IMR-90 (cell line): ENCODE data around the gene CDKAL1. TPM values are rescaled to one million over a fixed set of nuclear protein-coding genes. Genes with fewer than 3 reads are reported as not detected.

Source experiments
- ATAC-seq: fragments of 200-7000 bp; cut with Tn5 transposase; 2 replicates; pipeline ENCODE4 v1.9.1; 2020; ENCODE audit warnings: low read depth, mild to moderate bottlenecking, moderate library complexity
- BruUV-seq: library from RNA; stranded (reverse); fragments of 400-500 nt; replicated peaks from 2 replicates; lab custom pipeline; 2021; lab: Mats Ljungman, UMichigan
- CTCF ChIA-PET: fragments of 300-600 bp; formaldehyde crosslinking; extraction: SDS; loops from one replicate; lab custom pipeline; 2021; ENCODE audit warnings: antibody characterized with exemption; lab: Yijun Ruan, JAX
- POLR2A ChIA-PET: fragments of 300-600 bp; sonication (Branson Sonifier 250); formaldehyde crosslinking; loops from one replicate; lab custom pipeline; 2022; ENCODE audit warnings: antibody characterized with exemption; ENCODE audit not compliant: unreplicated experiment; lab: Charles Lee
- DNase-seq: peaks from one replicate; pipeline ENCODE4 v3.0.0; 2013
- H2AFZ ChIP-seq: replicated peaks from 2 replicates; pipeline ENCODE3; 2013; ENCODE audit warnings: low read length, mild to moderate bottlenecking; ENCODE audit not compliant: poor library complexity
- H2AK5ac ChIP-seq: 2 replicates; pipeline ENCODE4 v1.6.1; 2013; ENCODE audit warnings: low read depth, low read length, inconsistent platforms
- H2AK9ac ChIP-seq: replicated peaks from 2 replicates; pipeline ENCODE3; 2013; ENCODE audit warnings: mild to moderate bottlenecking, low read depth, low read length, moderate library complexity; ENCODE audit not compliant: poor library complexity
- H2BK120ac ChIP-seq: 2 replicates; pipeline ENCODE4 v1.6.1; 2013; ENCODE audit warnings: low read depth, low read length, inconsistent platforms
- H2BK15ac ChIP-seq: 3 replicates; pipeline ENCODE4 v1.6.1; 2013; ENCODE audit warnings: low read depth, low read length, inconsistent platforms
- H2BK20ac ChIP-seq: 2 replicates; pipeline ENCODE4 v1.6.1; 2013; ENCODE audit warnings: low read depth, mild to moderate bottlenecking, inconsistent platforms, low read length, moderate library complexity
- H2BK5ac ChIP-seq: 2 replicates; pipeline ENCODE4 v1.6.1; 2013; ENCODE audit warnings: mild to moderate bottlenecking, low read depth, low read length, inconsistent platforms; ENCODE audit not compliant: poor library complexity, severe bottlenecking
- H3K14ac ChIP-seq: replicated peaks from 2 replicates; pipeline ENCODE4 v1.6.1; 2013; ENCODE audit warnings: low read depth, low read length, inconsistent platforms
- H3K18ac ChIP-seq: 2 replicates; pipeline ENCODE4 v1.6.1; 2013; ENCODE audit warnings: low read depth, low read length, control low read depth
- H3K23ac ChIP-seq: 2 replicates; pipeline ENCODE4 v1.6.1; 2013; ENCODE audit warnings: low read depth, low read length, inconsistent platforms
- H3K27ac ChIP-seq: 2 replicates; pipeline ENCODE4 v1.5.1; 2013; ENCODE audit warnings: mild to moderate bottlenecking, control low read depth, low read length; ENCODE audit not compliant: insufficient read depth
- H3K27me3 ChIP-seq: 2 replicates; pipeline ENCODE4 v1.6.1; 2013; ENCODE audit warnings: low read length; ENCODE audit not compliant: control insufficient read depth, insufficient read depth
- H3K36me3 ChIP-seq: 2 replicates; pipeline ENCODE4 v1.6.1; 2013; ENCODE audit warnings: low read length, mixed read lengths; ENCODE audit not compliant: control insufficient read depth, insufficient read depth
- H3K4ac ChIP-seq: 2 replicates; pipeline ENCODE4 v1.6.1; 2013; ENCODE audit warnings: low read depth, low read length, inconsistent platforms
- H3K4me1 ChIP-seq: 2 replicates; pipeline ENCODE4 v1.6.1; 2013; ENCODE audit warnings: low read length, mixed read lengths; ENCODE audit not compliant: control insufficient read depth, insufficient read depth
- H3K4me2 ChIP-seq: 2 replicates; pipeline ENCODE4 v1.6.1; 2013; ENCODE audit warnings: low read depth, mild to moderate bottlenecking, control low read depth, low read length, moderate library complexity
- H3K4me3 ChIP-seq: 2 replicates; pipeline ENCODE4 v1.5.1; 2013; ENCODE audit warnings: low read depth, mild to moderate bottlenecking, control low read depth, low read length, moderate library complexity; ENCODE audit not compliant: insufficient read depth
- H3K56ac ChIP-seq: 2 replicates; pipeline ENCODE4 v1.6.1; 2013; ENCODE audit warnings: low read length, inconsistent platforms; ENCODE audit not compliant: insufficient read depth; ENCODE audit errors: extremely low read depth
- H3K79me1 ChIP-seq, 2 experiments: 2 replicates each; pipeline ENCODE4 v1.6.1; 2013; ENCODE audit warnings: low read length in 2 of 2, inconsistent platforms in 1 of 2, low read depth in 1 of 2
- H3K9ac ChIP-seq: 2 replicates; pipeline ENCODE4 v1.6.1; 2013; ENCODE audit warnings: low read depth, low read length, control low read depth
- H3K9me1 ChIP-seq: 2 replicates; pipeline ENCODE4 v1.6.1; 2013; ENCODE audit warnings: low read length, inconsistent platforms; ENCODE audit not compliant: insufficient read depth
- H3K9me3 ChIP-seq: 2 replicates; pipeline ENCODE4 v1.6.1; 2013; ENCODE audit warnings: low read length; ENCODE audit not compliant: control insufficient read depth, insufficient read depth
- H4K20me1 ChIP-seq: 2 replicates; pipeline ENCODE4 v1.6.1; 2013; ENCODE audit warnings: low read length, inconsistent platforms; ENCODE audit not compliant: insufficient read depth
- H4K5ac ChIP-seq: 2 replicates; pipeline ENCODE4 v1.6.1; 2013; ENCODE audit warnings: mild to moderate bottlenecking, low read depth, low read length, control low read depth
- H4K8ac ChIP-seq, 2 experiments: 2 replicates each; pipeline ENCODE4 v1.6.1; 2013; ENCODE audit warnings: low read depth in 2 of 2, low read length in 2 of 2, control low read depth in 1 of 2, inconsistent platforms in 1 of 2
- H4K91ac ChIP-seq: 2 replicates; pipeline ENCODE4 v1.6.1; 2013; ENCODE audit warnings: low read depth, low read length, inconsistent platforms; ENCODE audit not compliant: insufficient read depth
- BHLHE40 ChIP-seq: fragments of 150-350 bp; IDR thresholded peaks from 2 replicates; pipeline ENCODE4 v1.6.1; 2016; ENCODE audit warnings: mild to moderate bottlenecking, low read depth, low read length
- CHD1 ChIP-seq: IDR thresholded peaks from 2 replicates; pipeline ENCODE4 v1.6.1; 2012; ENCODE audit warnings: low read depth, low read length, improper control_type of control experiment
- MAFK ChIP-seq: IDR thresholded peaks from 2 replicates; pipeline ENCODE4 v1.6.1; 2012; ENCODE audit warnings: low read depth, low read length, improper control_type of control experiment
- MAZ ChIP-seq: IDR thresholded peaks from 2 replicates; pipeline ENCODE4 v1.6.1; 2012; ENCODE audit warnings: low read depth, mild to moderate bottlenecking, low read length, improper control_type of control experiment, moderate library complexity, borderline replicate concordance
- NFE2L2 ChIP-seq: fragments of 150-350 bp; IDR thresholded peaks from 2 replicates; pipeline ENCODE4 v1.6.1; 2016; ENCODE audit warnings: low read depth, mild to moderate bottlenecking, low read length
- POLR2A ChIP-seq: IDR thresholded peaks from 2 replicates; pipeline ENCODE4 v1.6.1; 2012; ENCODE audit warnings: mild to moderate bottlenecking, low read depth, low read length
- RAD21 ChIP-seq: IDR thresholded peaks from 2 replicates; pipeline ENCODE4 v1.6.1; 2012; ENCODE audit warnings: low read length, improper control_type of control experiment
- SMC3 ChIP-seq: fragments of 150-350 bp; IDR thresholded peaks from 2 replicates; pipeline ENCODE4 v1.6.1; 2016; ENCODE audit warnings: low read depth, mild to moderate bottlenecking, antibody characterized with exemption, low read length, moderate library complexity
- USF2 ChIP-seq: fragments of 150-350 bp; IDR thresholded peaks from 2 replicates; pipeline ENCODE4 v1.6.1; 2017; ENCODE audit warnings: mild to moderate bottlenecking, antibody characterized with exemption, low read length, low read depth
- WGBS, 2 experiments: methylation state at CpG; one replicate each; pipeline versions ENCODE4 v1.1.5 to v1.1.7; 2013; ENCODE audit warnings: missing lambda C conversion rate in 2 of 2; ENCODE audit not compliant: insufficient read length in 1 of 2; ENCODE audit errors: extremely low coverage in 2 of 2; 5-methylcytosine and 5-hydroxymethylcytosine counted together
- dilution Hi-C: fragments of 300-500 bp; cut with HindIII; formaldehyde crosslinking; loops from one replicate; pipeline ENCODE4 v1.14.3; 2018; ENCODE audit warnings: low sequenced_read_pairs; ENCODE audit not compliant: unreplicated experiment
- in situ Hi-C: fragments of 300-500 bp; cut with MboI; formaldehyde crosslinking; loops from 3 replicates; pipeline ENCODE4 v1.14.3; 2019; ENCODE audit warnings: low sequenced_read_pairs, inconsistent platforms, mixed read lengths
- intact Hi-C: fragments of 100-400 bp; cut with micrococcal nuclease; formaldehyde crosslinking; loops from 2 replicates; pipeline ENCODE4 v1.10.0; 2022
- polyA plus RNA-seq, 3 experiments: library from polyadenylated mRNA; depleted of rRNA; stranded (reverse); fragments of >200 nt; gene quantifications; 2 replicates each; pipeline ENCODE4 v1.2.3, GENCODE V29; 2012; ENCODE audit warnings: low replicate concordance in 1 of 3
- total RNA-seq: library from RNA; depleted of rRNA; stranded (reverse); fragments of >200 nt; gene quantifications from 2 replicates; pipeline ENCODE4 v1.2.3, GENCODE V29; 2012

CDKAL1 gene
- total and polyA plus RNA-seq, 2 of the 4 experiments (the other 2 are of a cell fraction), result 3.7 to 13.1 TPM

- Histone ChIP-seq H3K4me2 (no peak overlapping the region), H3K27ac (no peak overlapping the region), H2AK5ac (no peak overlapping the region), H4K20me1 (no peaks in the 10 kb centered on the region), H2BK120ac (no peak overlapping the region), H2BK15ac (no peak overlapping the region), H3K23ac (no peak overlapping the region), H3K56ac (no peak overlapping the region), H4K8ac (no peak overlapping the region), H4K5ac (no peak overlapping the region), H2BK20ac (no peak overlapping the region), H3K18ac (no peak overlapping the region), H3K9me3 (no peaks in the 10 kb centered on the region), H2AFZ (no peak overlapping the region), H3K4me3 (no peak overlapping the region), H3K9me1 (no peaks in the 10 kb centered on the region), H3K4me1 (0 out of 2 replicates have a peak, but pooled peaks cover 2% of the 10 kb centered on the region), H3K27me3 (no peaks in the 10 kb centered on the region), H3K4ac (no peak overlapping the region), H3K9ac (no peak overlapping the region), H3K79me1 (no peaks in the 10 kb centered on the region), H3K14ac (no peak overlapping the region), H4K91ac (no peak overlapping the region), H2BK5ac (no peak overlapping the region), H2AK9ac (no peak overlapping the region), H3K36me3 (no peaks in the 10 kb centered on the region)
- TF ChIP-seq RAD21 (no peak), BHLHE40 (no peak), CHD1 (no peak), SMC3 (no peak), POLR2A (no peak), MAZ (no peak), USF2 (no peak), MAFK (no peak), NFE2L2 (no peak)
- DNase-seq (no peak), ATAC-seq (no peak)
- BruUV-seq, result no TSS peak
- CTCF ChIA-PET, result no interaction called here
- WGBS, 2 experiments, result no CpG with 5 or more reads among the region's 1 CpG
- in situ Hi-C loops (no loop called here), dilution Hi-C loops (no loop called here), intact Hi-C loops (no loop called here)
- POLR2A ChIA-PET, result no interaction called here
These were observed 409.7 kb downstream of the CDKAL1 start for GRCh38 chr6:20943922-20944321.
